T-helper 2 cell (primary cell): ENCODE measurements around the gene FAM120B.

ENCODE experiments used
- DNase-seq, 5 experiments: peaks; one replicate each; pipeline versions ENCODE4 v3.0.0 to v3.0.0-alpha.2; 2012 to 2022

Gene FAM120B

GRCh38 chr6:170273191-170273590, 33.4 kb upstream of the FAM120B start:
- DNase-seq = no peak

GRCh38 chr6:170273681-170274080, 32.9 kb upstream of the FAM120B start:
- no peak for DNase-seq

GRCh38 chr6:170274713-170275560, 31.6 kb upstream of the FAM120B start:
- DNase-seq = no peak

GRCh38 chr6:170276369-170277057, 30.0 kb upstream of the FAM120B start:
- DNase-seq = no peak

GRCh38 chr6:170277893-170278742, 28.4 kb upstream of the FAM120B start:
- DNase-seq = no peak

GRCh38 chr6:170278743-170279094, 27.8 kb upstream of the FAM120B start:
- no peak for DNase-seq

GRCh38 chr6:170279426-170279825, 27.1 kb upstream of the FAM120B start:
- no peak for DNase-seq

GRCh38 chr6:170279977-170280688, 26.4 kb upstream of the FAM120B start:
- DNase-seq = peak in 3 of 5 experiments; percentile 38 to 83 (median 56)

GRCh38 chr6:170280689-170281045, 25.9 kb upstream of the FAM120B start:
- DNase-seq = no peak

- no peak for DNase-seq
Measured at GRCh38 chr6:170281331-170282292, 24.9 kb upstream of the FAM120B start.

GRCh38 chr6:170282512-170283158, 23.9 kb upstream of the FAM120B start:
- no peak for DNase-seq

GRCh38 chr6:170283212-170284081, 23.1 kb upstream of the FAM120B start:
- no peak for DNase-seq

GRCh38 chr6:170284126-170284773, 22.3 kb upstream of the FAM120B start:
- no peak for DNase-seq

- no peak for DNase-seq
Measured at GRCh38 chr6:170284866-170285469, 21.6 kb upstream of the FAM120B start.

GRCh38 chr6:170285482-170285881, 21.1 kb upstream of the FAM120B start:
- DNase-seq = no peak

- DNase-seq = no peak
Measured at GRCh38 chr6:170286246-170286933, 20.2 kb upstream of the FAM120B start.

- no peak for DNase-seq
Measured at GRCh38 chr6:170286934-170287265, 19.7 kb upstream of the FAM120B start.

GRCh38 chr6:170287371-170287876, 19.1 kb upstream of the FAM120B start:
- no peak for DNase-seq
